Measurements from ENCODE around the gene C20orf204. TPM values are rescaled to one million over a fixed set of nuclear protein-coding genes. Genes with fewer than 3 reads are reported as not detected.

C20orf204 gene
- total and polyA plus RNA-seq, 2 of the 8 experiments (the other 6 are each of a cell fraction or from before 2014, with no cell fraction given) = 0.39 to 0.52 TPM

DNA sequence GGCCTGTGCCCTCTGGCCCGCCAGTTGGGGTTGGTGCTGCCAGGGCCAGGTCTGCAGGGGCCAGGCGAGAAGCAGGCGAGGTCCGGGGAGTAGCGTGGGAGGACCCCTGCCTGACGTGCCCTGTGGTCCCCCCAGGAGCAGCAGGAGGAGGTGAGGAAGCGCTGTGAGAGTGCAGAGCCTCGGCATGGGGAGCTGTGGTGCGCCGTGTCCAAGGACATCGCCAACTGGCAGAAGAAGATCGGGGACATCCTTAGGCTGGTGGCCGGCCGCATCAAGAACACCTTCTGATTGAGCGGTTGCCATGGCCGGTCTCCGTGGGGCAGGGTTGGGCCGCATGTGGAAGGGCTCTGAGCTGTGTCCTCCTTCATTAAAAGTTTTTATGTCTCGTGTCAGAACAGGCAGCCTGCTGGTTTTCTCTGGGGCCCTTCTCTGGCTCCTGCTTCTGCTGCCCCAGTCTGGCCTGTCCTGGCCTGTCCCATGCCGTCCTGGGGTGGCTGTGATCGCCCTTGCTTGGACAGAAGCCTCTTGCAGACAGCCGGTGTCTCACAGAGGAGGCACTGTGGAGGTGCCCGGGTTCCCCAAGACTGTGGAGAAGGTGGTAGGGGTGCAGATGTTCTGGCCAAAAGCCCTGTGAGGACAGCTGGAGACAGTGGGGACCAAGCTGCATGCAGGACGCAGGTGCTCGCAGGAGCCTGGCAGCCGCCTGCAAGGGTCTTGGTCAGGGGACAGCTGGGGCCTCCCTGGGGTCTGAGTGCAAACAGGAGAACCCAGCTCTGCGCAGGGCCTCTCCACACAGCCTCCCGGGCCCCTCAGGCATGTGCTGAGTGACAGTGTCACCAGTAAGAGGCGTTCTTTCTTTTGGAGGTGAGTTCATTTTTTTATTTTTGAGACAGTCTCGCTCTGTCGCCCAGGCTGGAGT lies 3.0 kb upstream of the C20orf204 start:
- Histone ChIP-seq H3K14ac (ENCODE audit: insufficient read length) (no peak overlapping the region), H3K27me3 (replicated peaks in 1 of 4; ENCODE audit: control insufficient read depth in 3 of 4, extremely low read depth in 1 of 4, insufficient read depth in 3 of 4, low read length in 3 of 4) (peaks cover 0 to 9% (median 4%) of the 10 kb centered on the region in 4 experiments; a peak in 4 of 7 replicates), H3K4me2 (ENCODE audit: insufficient read depth in 1 of 2, low read depth in 2 of 2, low read length in 2 of 2) (no peak overlapping the region), H2BK12ac (ENCODE audit: low read depth, low read length) (no peak overlapping the region), H3K9ac (replicated peaks in 1 of 4; ENCODE audit: extremely low read depth in 1 of 4, low read depth in 3 of 4, low read length in 3 of 4) (no peak overlapping the region), H2BK5ac (ENCODE audit: low read depth, low read length) (no peak overlapping the region), H2AFZ (ENCODE audit: low read length) (no peak overlapping the region), H3K18ac (ENCODE audit: extremely low read depth, low read length) (no peak overlapping the region), H3K23me2 (ENCODE audit: low read depth, low read length) (no peaks in the 10 kb centered on the region; the same call in 1 of the 2 replicates), H3K56ac (replicated peaks; ENCODE audit: insufficient read length, low read depth, low read length) (no peak overlapping the region), H3K4ac (replicated peaks; ENCODE audit: insufficient read length, low read depth, low read length) (no peak overlapping the region), H3K79me2 (ENCODE audit: control insufficient read depth in 1 of 2, insufficient read depth in 2 of 2, low read length in 2 of 2) (no peaks in the 10 kb centered on the region), H3K4me1 (replicated peaks in 1 of 4; ENCODE audit: control insufficient read depth in 3 of 4, insufficient read depth in 4 of 4, low read length in 3 of 4) (peaks cover 0 to 19% (median 15%) of the 10 kb centered on the region in 4 experiments; a peak in 6 of 7 replicates), H4K20me1 (replicated peaks in 1 of 2; ENCODE audit: control insufficient read depth in 1 of 2, insufficient read depth in 2 of 2, low read length in 2 of 2) (peaks cover 0 to 5% of the 10 kb centered on the region in 2 experiments), H4K5ac (ENCODE audit: insufficient read length, low read depth, low read length) (no peak overlapping the region), H3K23ac (ENCODE audit: insufficient read length) (no peak overlapping the region), H3K79me1 (ENCODE audit: low read depth, low read length) (no peaks in the 10 kb centered on the region; the same call in 1 of the 2 replicates), H3K36me3 (ENCODE audit: control insufficient read depth in 2 of 4, insufficient read depth in 4 of 4, low read length in 3 of 4) (peaks cover 11 to 29% (median 21%) of the 10 kb centered on the region in 4 experiments; a peak in 7 of 8 replicates), H4K91ac (replicated peaks; ENCODE audit: insufficient read length, low read length) (no peak overlapping the region), H2BK20ac (ENCODE audit: low read length) (no peak overlapping the region), H2AK5ac (ENCODE audit: low read depth, low read length) (no peak overlapping the region), H3K9me3 (ENCODE audit: insufficient read depth in 2 of 2, low read depth in 1 of 2, low read length in 1 of 2) (no peaks in the 10 kb centered on the region), H2BK120ac (replicated peaks; ENCODE audit: low read depth, low read length) (no peak overlapping the region), H2BK15ac (ENCODE audit: low read length) (no peak overlapping the region), H3K27ac (ENCODE audit: low read depth, low read length) (no peak overlapping the region), H4K8ac (ENCODE audit: extremely low read depth, insufficient read depth, low read length) (no peak overlapping the region), H3K4me3 (ENCODE audit: extremely low read depth in 1 of 4, insufficient read depth in 2 of 4, low read depth in 3 of 4, low read length in 4 of 4) (no peak overlapping the region)
- DNase-seq (ENCODE audit: low read depth in 1 of 2, low spot score in 2 of 2) = no peak
- ChIA-PET POLR2A (ENCODE audit: partially characterized antibody) (interaction anchor here (1.1 to 1.7 kb wide), 3 partner anchors 10 to 53 kb away, joined by 4 to 5 read pairs (median 4); partner anchors contain the start of gene SAMD10), CTCF (ENCODE audit: partially characterized antibody) (interaction anchor here (0.7 to 1.8 kb wide), 4 partner anchors 27 to 81 kb away, joined by 3 to 6 read pairs (median 4); partner anchors contain the start of gene SAMD10)
- FAIRE-seq = no peak
- WGBS, 2 experiments (ENCODE audit: extremely low coverage in 1 of 2, insufficient coverage in 1 of 2, insufficient read length in 1 of 2, insufficient replicate concordance in 2 of 2, low coverage in 1 of 2, low lambda C conversion rate in 2 of 2, missing lambda C conversion rate in 1 of 2) = 90% methylated on average over 31 of the region's 31 CpGs; no CpG with 5 or more reads in 1 of the 2 experiments
- TF ChIP-seq GTF2F1 (IDR thresholded peaks at IDR 0.05; ENCODE audit: borderline replicate concordance, low read depth, low read length) (no peak), SAP30 (IDR thresholded peaks at IDR 0.05; ENCODE audit: insufficient read depth, insufficient replicate concordance, low read length) (no peak), EZH2 (IDR thresholded peaks at IDR 0.05; ENCODE audit: low read depth, low read length, severe bottlenecking) (no peak), KDM5A (IDR thresholded peaks at IDR 0.05; ENCODE audit: low read length) (no peak), CREB1 (IDR thresholded peaks at IDR 0.05) (no peak), BRCA1 (IDR thresholded peaks at IDR 0.05; ENCODE audit: low read depth, low read length) (no peak), TAF1 (IDR thresholded peaks at IDR 0.05; ENCODE audit: low read depth, low read length) (no peak), NRF1 (IDR thresholded peaks at IDR 0.05; ENCODE audit: low read depth, low read length) (no peak), TBP (IDR thresholded peaks at IDR 0.05; ENCODE audit: low read depth, low read length) (no peak), CBX8 (IDR thresholded peaks at IDR 0.05; ENCODE audit: borderline replicate concordance, low read depth, low read length) (no peak), KDM1A (IDR thresholded peaks at IDR 0.05; ENCODE audit: borderline replicate concordance, low read length) (no peak)
